GM21825 (cell line): ENCODE measurements around the gene CEP72.
A peak's percentile ranks its signal among the peaks of the same experiment; 100 is the strongest.

Experiments
- ATAC-seq: cut with Tn5 transposase; IDR thresholded peaks from one replicate; pipeline ENCODE4 v1.9.1; 2021; ENCODE audit warnings: mild to moderate bottlenecking, moderate library complexity; ENCODE audit not compliant: unreplicated experiment

Gene CEP72

GRCh38 chr5:635306-636055 is 23.3 kb downstream of the CEP72 start:
- no peak for ATAC-seq

- no peak for ATAC-seq
Measured at GRCh38 chr5:636951-637350, 24.8 kb downstream of the CEP72 start.

- no peak for ATAC-seq
Measured at GRCh38 chr5:637581-638450, 25.7 kb downstream of the CEP72 start.

- no peak for ATAC-seq
Measured at GRCh38 chr5:638501-639252, 26.5 kb downstream of the CEP72 start.

GRCh38 chr5:639253-639530 is 27.1 kb downstream of the CEP72 start:
- ATAC-seq = no peak

DNA sequence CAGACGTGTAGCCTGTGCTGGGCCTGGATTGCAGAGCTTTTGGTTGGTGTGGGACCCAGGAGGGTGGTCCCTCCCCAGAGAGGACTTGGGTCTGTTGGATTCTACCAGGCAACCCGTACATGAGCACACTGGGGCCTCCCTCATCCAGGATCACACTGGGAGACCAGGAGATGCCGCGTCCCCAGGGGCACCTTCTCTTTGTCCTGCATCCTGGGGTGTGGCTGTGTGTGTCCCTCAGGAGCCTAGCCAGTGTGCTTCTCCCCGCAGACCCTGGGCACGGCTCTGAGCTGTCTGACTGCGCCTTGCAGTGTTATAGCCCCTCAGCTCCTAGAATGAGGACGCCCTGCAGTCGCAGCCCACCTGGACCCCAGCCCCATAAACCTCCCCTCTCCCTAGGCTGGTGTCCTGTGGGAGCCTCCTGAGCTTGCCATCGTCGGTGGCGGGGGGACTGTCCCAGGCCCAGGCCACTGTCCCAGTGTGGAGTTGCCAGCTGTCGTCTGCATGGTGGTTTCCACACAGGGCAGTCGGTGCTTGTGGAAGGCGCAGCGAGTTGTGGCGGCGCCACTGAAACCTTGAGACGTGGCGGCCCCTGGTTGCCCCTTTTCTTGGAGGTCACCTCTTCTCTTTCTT is 27.6 kb downstream of the CEP72 start:
- ATAC-seq = no peak

- ATAC-seq = no peak
Measured at GRCh38 chr5:640461-641330, 28.6 kb downstream of the CEP72 start.

GRCh38 chr5:641331-641765 is 29.2 kb downstream of the CEP72 start:
- no peak for ATAC-seq

GRCh38 chr5:642481-642880 is 30.3 kb downstream of the CEP72 start:
- ATAC-seq = no peak

DNA sequence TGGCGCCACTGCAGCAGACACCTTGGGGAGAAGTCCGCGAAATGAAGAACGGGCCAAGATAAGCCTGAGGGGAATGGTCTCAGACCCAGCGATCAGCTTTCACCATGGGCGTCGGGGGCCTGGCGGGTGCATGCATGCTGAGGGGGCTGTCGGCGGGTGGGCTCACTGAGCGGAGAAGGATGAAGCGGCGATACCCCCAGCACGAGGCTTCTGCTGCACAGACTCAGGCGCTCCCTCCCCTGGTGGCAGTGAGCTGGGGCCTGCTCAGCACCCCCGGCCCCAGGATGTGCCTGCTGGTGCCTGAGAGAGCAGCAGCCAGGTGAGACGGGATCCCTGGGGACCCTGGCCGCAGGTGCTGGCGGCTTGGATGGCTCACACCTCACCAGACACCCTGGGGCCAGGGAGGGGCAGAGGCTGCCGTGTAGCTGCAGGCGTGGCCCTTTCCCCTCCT is 31.2 kb downstream of the CEP72 start:
- peak; percentile 41 for ATAC-seq

DNA sequence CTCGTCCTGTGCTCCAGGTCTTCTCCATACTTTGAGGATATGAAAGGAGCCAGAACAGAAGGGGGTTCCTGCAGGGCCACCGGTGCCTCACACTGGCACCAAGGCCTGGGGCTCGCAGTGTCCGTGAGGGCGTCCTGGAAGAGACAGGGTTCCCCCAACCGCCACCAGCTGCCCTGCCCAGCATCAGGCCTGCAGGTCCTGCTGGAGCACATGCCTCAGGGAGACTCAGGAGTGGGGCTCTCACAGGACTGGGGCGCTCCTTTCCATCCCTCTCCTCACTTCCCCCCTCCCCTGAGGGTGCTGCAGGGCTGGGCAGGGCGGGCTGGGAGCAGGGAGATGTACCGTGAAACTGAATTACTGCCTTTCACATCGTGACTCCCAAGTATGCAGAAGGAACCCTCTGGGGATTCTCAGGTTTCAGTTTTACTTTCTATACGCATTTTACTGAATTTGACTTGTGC is 31.7 kb downstream of the CEP72 start:
- ATAC-seq = peak; percentile 52

- no peak for ATAC-seq
Measured at GRCh38 chr5:644509-644908, 32.4 kb downstream of the CEP72 start.

DNA sequence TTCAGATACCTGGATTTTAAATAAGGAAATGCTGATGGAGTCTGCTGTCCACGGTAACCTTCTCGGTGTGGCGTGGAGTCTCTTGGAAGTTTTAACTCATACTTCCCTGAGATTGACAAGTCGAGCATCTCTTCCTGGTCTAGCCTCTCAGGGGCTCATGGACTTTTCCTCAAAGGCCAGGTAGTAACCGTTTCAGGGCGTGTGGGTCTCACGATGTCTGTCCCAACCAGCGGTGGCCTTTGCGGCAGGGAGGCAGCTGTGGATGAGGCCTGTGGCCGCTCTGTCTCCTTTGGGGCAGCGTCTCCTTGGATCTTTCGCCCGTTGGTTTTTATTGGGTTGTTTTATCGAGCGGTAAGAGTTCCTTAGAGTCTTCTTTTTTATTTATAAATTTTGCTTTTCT is 32.8 kb downstream of the CEP72 start:
- no peak for ATAC-seq

DNA sequence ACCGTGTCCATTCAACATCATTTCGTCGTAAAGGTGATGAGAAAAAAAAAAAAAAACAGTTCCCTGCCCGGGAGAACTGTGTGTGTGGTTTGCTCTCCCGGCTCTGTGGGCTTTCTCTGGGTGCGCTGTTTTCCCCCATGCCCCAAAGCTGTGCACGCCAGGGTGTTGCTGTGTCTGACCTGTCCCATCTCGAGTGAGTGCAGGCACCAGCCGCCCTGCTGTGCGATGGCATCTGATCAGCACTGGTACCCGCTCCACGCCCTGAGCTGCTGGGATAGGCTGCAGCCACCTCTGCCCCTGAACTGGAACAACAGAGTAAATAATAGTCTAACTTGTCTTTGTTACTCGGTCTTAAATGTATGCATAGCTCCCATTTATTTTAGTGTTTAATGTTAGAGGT is 33.3 kb downstream of the CEP72 start:
- no peak for ATAC-seq

GRCh38 chr5:646396-647201 is 34.5 kb downstream of the CEP72 start:
- ATAC-seq = no peak

DNA sequence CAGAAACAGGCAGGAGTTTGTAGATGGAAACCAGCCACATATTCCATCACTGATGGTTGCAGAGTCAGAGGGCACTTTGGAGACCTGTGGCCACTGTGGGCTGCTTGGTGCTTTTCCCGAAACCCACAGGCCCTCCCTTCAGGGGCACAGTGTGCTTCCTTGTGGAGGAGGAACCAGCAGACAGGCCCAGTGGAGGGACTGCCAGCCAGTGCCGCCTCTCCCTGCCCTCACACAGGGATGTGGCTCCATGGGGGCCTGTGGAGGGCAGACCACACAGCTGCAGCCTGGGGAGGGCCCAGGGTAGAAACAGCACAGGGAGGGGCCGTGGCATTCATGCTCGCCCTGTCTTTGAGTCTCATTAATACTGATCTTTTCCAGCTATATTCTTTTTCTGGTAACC is 35.2 kb downstream of the CEP72 start:
- ATAC-seq = no peak

GRCh38 chr5:647727-648126 is 35.6 kb downstream of the CEP72 start:
- no peak for ATAC-seq

- no peak for ATAC-seq
Measured at GRCh38 chr5:651296-652022, 39.3 kb downstream of the CEP72 start.
